HUES64 (cell line): ENCODE data around the gene ANGPTL5.

Experiments
- H3K27ac ChIP-seq: 2 replicates; pipeline ENCODE4 v1.7.0; 2013; ENCODE audit warnings: low read depth, low read length, inconsistent platforms
- H3K27me3 ChIP-seq: 2 replicates; pipeline ENCODE4 v1.6.1; 2013; ENCODE audit warnings: mild to moderate bottlenecking, low read length; ENCODE audit not compliant: insufficient read depth
- H3K36me3 ChIP-seq: 2 replicates; pipeline ENCODE4 v1.6.1; 2013; ENCODE audit warnings: mild to moderate bottlenecking, low read length; ENCODE audit not compliant: insufficient read depth
- H3K4me1 ChIP-seq: 2 replicates; pipeline ENCODE4 v1.6.1; 2013; ENCODE audit warnings: mild to moderate bottlenecking, low read length, moderate library complexity; ENCODE audit not compliant: insufficient read depth
- H3K4me3 ChIP-seq: 2 replicates; pipeline ENCODE4 v1.5.1; 2013; ENCODE audit warnings: mild to moderate bottlenecking, low read length, moderate library complexity
- H3K9ac ChIP-seq: 2 replicates; pipeline ENCODE4 v1.6.1; 2013; ENCODE audit warnings: mild to moderate bottlenecking, low read depth, low read length
- H3K9me3 ChIP-seq: 2 replicates; pipeline ENCODE4 v1.6.1; 2013; ENCODE audit warnings: low read depth, low read length; ENCODE audit not compliant: insufficient read depth
- WGBS: fragments of 150-250, 120-280 bp; methylation state at CpG from one replicate; pipeline ENCODE4 v1.1.7; 2013; ENCODE audit warnings: missing lambda C conversion rate; 5-methylcytosine and 5-hydroxymethylcytosine counted together

Gene ANGPTL5

DNA sequence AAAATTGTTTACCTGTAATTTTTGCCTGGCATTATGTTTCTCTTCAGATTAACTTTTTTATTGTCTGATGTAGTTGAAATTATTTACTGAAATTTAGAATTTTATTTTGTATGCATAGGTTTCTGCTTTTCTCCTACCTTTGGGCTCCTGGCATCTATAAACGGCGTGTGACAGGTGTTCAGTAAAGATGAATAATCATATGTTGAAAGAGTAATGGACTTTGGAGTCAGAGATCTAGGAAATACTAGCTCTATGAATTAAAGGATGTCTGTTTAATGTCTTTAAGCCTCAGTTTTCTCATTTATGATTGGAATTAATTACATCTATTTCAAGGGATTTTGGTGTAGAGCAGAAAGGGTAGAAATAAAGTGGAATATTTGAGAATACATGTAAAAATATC lies 7.2 kb upstream of the ANGPTL5 start:
- Histone ChIP-seq H3K27me3 (no peaks in the 10 kb centered on the region), H3K9ac (no peak overlapping the region), H3K4me3 (no peak overlapping the region), H3K4me1 (no peaks in the 10 kb centered on the region), H3K36me3 (no peaks in the 10 kb centered on the region), H3K9me3 (no peaks in the 10 kb centered on the region), H3K27ac (no peak overlapping the region)
- WGBS = 93% methylated on average over 2 of the region's 2 CpGs

DNA sequence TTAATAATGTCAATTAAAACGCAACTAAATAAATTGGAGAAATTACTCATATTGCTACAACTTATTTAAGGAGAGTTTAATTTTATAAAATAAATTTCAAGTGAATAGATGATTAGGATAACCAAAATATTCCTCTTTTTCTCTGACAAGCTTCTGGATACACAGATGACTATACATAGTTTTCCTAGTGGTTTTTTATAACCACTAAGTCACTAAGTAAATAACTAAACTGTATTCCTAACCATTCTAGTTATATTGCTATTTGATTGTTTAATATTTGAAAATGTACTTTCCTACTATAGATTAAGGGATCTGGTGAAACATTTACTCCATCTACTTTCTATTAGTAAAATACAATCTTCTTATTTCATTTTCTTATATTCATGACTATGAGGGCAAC lies 4.7 kb upstream of the ANGPTL5 start:
- Histone ChIP-seq H3K4me3 (no peak overlapping the region), H3K36me3 (no peaks in the 10 kb centered on the region), H3K9ac (no peak overlapping the region), H3K4me1 (peaks cover 3% of the 10 kb centered on the region), H3K27me3 (no peaks in the 10 kb centered on the region), H3K9me3 (no peaks in the 10 kb centered on the region), H3K27ac (no peak overlapping the region)
- WGBS = no CpG with 5 or more reads among the region's 1 CpG

DNA sequence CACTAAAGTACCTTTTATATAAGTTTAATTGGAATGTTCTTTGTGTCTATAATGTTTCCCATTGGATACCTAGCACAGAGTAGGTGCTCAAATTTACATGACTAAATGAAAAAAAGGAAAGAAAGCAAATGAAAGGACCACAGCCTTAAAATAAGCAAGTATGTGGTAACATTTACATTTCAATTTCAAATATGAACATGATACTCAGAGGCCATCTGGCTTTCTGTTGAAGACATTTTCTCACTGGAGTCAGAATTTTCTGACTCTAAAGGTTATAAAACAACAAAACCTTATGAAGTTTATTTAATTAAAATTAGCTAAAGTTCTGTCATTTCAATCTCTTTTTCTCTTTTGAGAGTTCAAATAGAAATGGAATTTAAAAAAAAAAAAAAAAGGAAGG lies 904 bp upstream of the ANGPTL5 start:
- no peak overlapping the region for H3K27ac ChIP-seq
- peaks cover 23% of the 10 kb centered on the region for H3K4me1 ChIP-seq
- H3K36me3 ChIP-seq = no peaks in the 10 kb centered on the region
- no peak overlapping the region for H3K4me3 ChIP-seq
- H3K9ac ChIP-seq = no peak overlapping the region
- no peaks in the 10 kb centered on the region for H3K9me3 ChIP-seq
- H3K27me3 ChIP-seq = no peaks in the 10 kb centered on the region

DNA sequence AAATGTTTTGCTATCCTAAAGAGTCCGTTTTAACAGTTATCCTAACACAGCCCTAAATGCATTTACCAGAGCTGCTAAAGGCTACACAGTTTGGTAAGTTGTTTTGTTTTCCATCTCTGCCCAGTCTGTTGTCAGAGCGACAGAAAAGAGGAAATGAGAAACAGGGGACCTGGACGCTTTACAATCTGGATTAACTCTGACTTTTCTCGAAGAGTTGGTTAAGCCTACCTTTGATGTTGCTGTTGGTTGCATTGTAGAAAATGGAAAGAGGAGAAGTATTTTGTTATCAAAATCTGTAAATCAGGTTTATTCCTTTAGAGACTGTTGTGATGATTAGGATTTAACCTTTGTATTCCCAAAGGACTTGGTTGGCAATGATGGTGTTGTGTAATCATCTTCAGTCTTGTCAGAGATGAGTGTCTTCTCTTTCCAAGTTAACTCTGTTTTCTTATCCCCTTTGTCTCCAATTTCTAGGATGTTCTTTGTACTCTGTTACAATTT lies 481 bp downstream of the ANGPTL5 start:
- 60% methylated on average over 3 of the region's 4 CpGs for WGBS
- Histone ChIP-seq H3K4me3 (peak overlapping the region; percentile 72), H3K9me3 (no peaks in the 10 kb centered on the region), H3K4me1 (peaks cover 23% of the 10 kb centered on the region), H3K27me3 (no peaks in the 10 kb centered on the region), H3K27ac (no peak overlapping the region), H3K36me3 (no peaks in the 10 kb centered on the region), H3K9ac (peak overlapping the region; percentile 65; the same call in 1 of the 2 replicates)

DNA sequence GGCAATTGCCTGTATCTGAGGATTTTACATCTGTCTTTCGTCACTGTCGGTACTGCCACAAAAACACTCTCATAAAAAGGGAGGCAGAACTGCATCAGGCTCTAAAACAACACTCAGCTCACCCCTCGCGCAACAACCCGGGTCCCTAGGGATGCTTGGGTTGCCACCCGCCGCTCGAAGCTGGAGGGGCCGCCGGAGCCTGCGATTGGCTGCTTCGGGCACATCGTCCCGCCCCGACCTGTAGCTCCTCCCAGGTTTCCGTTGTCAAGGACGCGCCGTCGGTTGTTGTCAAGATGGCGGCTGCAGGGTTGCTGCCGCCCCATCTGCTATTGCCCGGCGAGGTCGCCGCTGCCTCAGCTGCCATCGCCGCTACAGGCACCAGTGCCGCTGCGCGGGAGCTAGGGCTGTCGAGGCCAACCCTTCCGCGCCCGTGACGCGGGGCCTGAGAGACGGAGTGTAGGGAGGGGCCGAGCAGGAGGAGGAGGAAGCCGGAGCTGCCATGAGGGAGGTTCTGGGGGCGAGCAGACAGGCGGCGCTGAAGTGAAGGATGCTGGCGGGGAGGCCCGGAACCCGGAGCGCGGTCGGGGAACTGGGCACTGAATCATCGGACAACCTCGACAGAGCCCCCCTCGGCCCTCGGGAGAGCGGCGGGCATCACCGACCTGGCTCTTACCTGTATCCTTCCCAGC lies 1.4 kb downstream of the ANGPTL5 start, which contains the start of gene CEP126:
CEP126 (plus strand) TSS at position 273 of the 689 bp plus-strand sequence; CDS start at position 548, 275 bp downstream.
- Histone ChIP-seq H3K36me3 (no peaks in the 10 kb centered on the region), H3K4me1 (peaks cover 23% of the 10 kb centered on the region), H3K4me3 (peak within 1 kb of the TSS; percentile 72), H3K9me3 (no peaks in the 10 kb centered on the region), H3K27me3 (no peaks in the 10 kb centered on the region), H3K27ac (peak within 1 kb of the TSS; percentile 38; the same call in 1 of the 2 replicates), H3K9ac (peak within 1 kb of the TSS; percentile 65)
- WGBS = under 1% methylated on average over 56 of the region's 56 CpGs

DNA sequence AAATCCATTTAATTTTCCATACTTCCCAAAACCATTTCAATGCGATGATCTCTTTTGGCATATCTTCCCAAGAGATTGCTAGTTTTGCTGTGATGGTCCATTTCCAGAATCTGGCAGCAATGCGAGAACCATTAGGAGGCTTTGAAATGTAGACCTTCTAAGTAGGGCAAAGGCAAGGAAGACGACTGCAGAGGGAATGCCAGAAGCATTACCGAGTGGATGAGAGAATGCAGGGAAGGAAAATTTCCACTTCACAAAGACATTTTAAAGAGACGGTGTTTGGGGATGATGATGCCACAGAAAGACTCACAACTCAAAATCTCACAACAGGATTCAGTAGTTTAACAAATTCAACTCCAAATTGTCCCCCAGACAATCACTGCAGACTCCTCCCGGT lies 2.0 kb downstream of the ANGPTL5 start:
- peak overlapping the region; percentile 72 for H3K4me3 ChIP-seq
- H3K9ac ChIP-seq = no peak overlapping the region
- H3K27ac ChIP-seq = no peak overlapping the region
- no peaks in the 10 kb centered on the region for H3K9me3 ChIP-seq
- peaks cover 23% of the 10 kb centered on the region for H3K4me1 ChIP-seq
- WGBS = 17% methylated on average over 5 of the region's 6 CpGs
- no peaks in the 10 kb centered on the region for H3K36me3 ChIP-seq
- H3K27me3 ChIP-seq = no peaks in the 10 kb centered on the region

DNA sequence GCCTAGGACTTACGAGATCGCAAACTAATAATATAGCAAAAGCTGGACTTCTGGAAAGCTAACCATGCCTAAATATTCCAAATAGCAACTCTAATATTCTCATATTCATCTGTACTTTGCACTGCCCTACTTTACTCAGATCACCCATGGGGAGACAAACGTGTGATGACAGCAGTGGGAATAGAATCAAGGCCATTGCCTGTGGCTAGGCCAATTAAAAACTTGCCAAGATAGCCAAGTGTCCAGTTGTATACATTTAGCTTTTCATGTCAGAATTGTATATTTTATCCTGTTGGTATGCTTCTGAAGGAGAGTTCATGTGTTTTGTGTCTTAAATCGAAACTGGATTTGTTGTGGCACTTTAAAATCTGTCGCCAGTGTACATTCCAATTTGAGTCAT lies 2.7 kb downstream of the ANGPTL5 start:
- no peak overlapping the region for H3K27ac ChIP-seq
- no peaks in the 10 kb centered on the region for H3K27me3 ChIP-seq
- no peak overlapping the region for H3K4me3 ChIP-seq
- H3K9ac ChIP-seq = no peak overlapping the region
- H3K4me1 ChIP-seq = peaks cover 23% of the 10 kb centered on the region
- no peaks in the 10 kb centered on the region for H3K9me3 ChIP-seq
- no peaks in the 10 kb centered on the region for H3K36me3 ChIP-seq
- 92% methylated on average over 5 of the region's 5 CpGs for WGBS

DNA sequence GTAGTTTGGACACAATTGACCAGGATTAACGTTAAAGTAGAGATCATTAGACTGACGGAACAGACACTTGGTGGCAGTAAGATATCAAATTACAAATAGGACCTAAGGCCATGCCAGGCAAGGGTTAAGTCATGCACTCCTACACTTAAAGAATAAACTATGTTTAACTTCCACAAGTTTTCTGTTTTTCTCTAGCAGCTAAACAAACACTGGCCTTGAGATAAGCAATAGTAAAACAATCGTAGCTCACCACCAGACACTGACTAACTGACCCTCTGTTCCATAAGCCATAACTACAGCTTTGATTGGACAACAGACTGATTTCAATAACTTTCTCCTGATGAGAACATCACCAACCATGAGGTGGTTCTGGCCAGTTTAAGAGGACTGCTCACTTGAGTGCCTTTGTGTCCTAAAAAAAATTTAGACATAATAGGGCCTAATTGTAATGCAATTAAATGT lies 3.5 kb downstream of the ANGPTL5 start:
- Histone ChIP-seq H3K27ac (no peak overlapping the region), H3K36me3 (no peaks in the 10 kb centered on the region), H3K9me3 (no peaks in the 10 kb centered on the region), H3K9ac (no peak overlapping the region), H3K27me3 (no peaks in the 10 kb centered on the region), H3K4me1 (peaks cover 23% of the 10 kb centered on the region), H3K4me3 (no peak overlapping the region)
- 55% methylated on average over 3 of the region's 3 CpGs for WGBS

DNA sequence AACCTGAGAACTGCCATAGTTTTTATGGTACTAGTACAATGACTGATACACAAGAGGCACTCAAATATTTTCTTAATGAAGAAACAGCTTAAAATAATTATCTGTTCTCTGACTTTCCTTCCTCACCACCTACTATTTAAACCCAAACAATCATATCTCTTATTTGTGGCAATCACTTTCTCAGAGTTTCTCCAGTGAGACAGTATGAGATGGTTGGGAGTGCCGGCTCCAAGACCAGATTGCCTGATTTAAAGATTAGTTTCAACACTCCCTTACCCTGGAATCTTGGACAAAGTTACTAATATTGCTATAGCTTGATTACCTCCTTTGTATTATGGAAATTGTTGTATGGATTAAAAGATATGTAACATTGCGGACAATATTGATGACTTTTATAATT lies 7.2 kb downstream of the ANGPTL5 start:
- H3K27ac ChIP-seq = no peak overlapping the region
- no peaks in the 10 kb centered on the region for H3K9me3 ChIP-seq
- H3K4me1 ChIP-seq = peaks cover 8% of the 10 kb centered on the region; the same call in 1 of the 2 replicates
- no peaks in the 10 kb centered on the region for H3K36me3 ChIP-seq
- H3K27me3 ChIP-seq = no peaks in the 10 kb centered on the region
- WGBS = 100% methylated on average over 1 of the region's 2 CpGs
- no peak overlapping the region for H3K9ac ChIP-seq
- H3K4me3 ChIP-seq = no peak overlapping the region

DNA sequence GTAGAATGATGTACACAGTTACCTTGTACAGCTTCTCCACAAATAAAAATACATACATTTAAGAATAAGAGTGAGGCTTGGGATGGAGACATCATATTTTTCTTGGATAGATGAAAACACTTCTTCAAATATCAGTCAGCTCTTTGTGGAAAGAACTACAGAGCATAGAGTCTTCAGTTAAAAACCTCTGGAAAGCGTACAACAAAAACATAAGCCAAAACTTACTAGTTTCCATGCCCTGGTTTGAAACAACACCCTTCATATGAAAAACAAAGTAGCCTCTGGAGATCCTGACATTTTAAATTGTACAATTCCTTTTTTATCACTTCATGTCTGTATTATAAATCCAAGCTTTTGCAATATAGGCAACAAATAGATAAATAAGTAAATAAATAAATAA lies 8.5 kb downstream of the ANGPTL5 start:
- no peaks in the 10 kb centered on the region for H3K36me3 ChIP-seq
- H3K27me3 ChIP-seq = no peaks in the 10 kb centered on the region
- peaks cover 6% of the 10 kb centered on the region; the same call in 1 of the 2 replicates for H3K4me1 ChIP-seq
- no peak overlapping the region for H3K27ac ChIP-seq
- WGBS = 96% methylated on average over 1 of the region's 1 CpG
- no peaks in the 10 kb centered on the region for H3K9me3 ChIP-seq
- H3K9ac ChIP-seq = no peak overlapping the region
- no peak overlapping the region for H3K4me3 ChIP-seq

DNA sequence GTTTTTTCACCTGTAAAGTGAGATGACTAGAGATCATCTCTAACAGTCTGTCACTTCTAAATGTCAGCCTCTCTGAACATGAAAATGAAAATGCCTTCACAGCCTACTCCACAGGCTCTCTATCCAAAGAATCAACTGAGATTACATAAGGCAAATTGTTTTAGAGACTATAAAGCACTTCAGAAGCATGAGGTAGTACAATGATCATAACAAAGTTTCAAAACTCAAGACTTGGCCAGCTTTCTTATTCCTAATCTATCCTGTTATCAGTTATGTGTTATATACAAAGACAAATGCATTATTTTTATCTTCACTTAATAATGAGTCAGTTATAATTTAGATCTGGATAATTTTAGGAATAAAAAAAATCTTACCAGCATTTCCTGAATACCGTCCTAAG lies 21.8 kb downstream of the ANGPTL5 start:
- Histone ChIP-seq H3K27me3 (no peaks in the 10 kb centered on the region), H3K4me3 (no peak overlapping the region), H3K36me3 (no peaks in the 10 kb centered on the region), H3K9me3 (no peaks in the 10 kb centered on the region), H3K9ac (no peak overlapping the region), H3K27ac (no peak overlapping the region), H3K4me1 (no peaks in the 10 kb centered on the region)
- WGBS = 85% methylated on average over 1 of the region's 1 CpG
